Stromal cell of bone marrow (primary cell): Measurements from ENCODE around the gene DIPK1C.

Experiments
- DNase-seq: peaks from one replicate; pipeline ENCODE4 v3.0.0-alpha.2; 2012; ENCODE audit warnings: low read depth

Gene DIPK1C

GRCh38 chr18:74482697-74483096, 25.6 kb upstream of the DIPK1C start:
- no peak for DNase-seq

- no peak for DNase-seq
These were observed 23.1 kb upstream of the DIPK1C start for GRCh38 chr18:74480149-74480651.

- no peak for DNase-seq
These were observed 22.5 kb upstream of the DIPK1C start for GRCh38 chr18:74479486-74480148.

- DNase-seq: no peak
These were observed 21.8 kb upstream of the DIPK1C start for GRCh38 chr18:74478880-74479279.

- DNase-seq: no peak
These were observed 21.2 kb upstream of the DIPK1C start for GRCh38 chr18:74478316-74478715.

GRCh38 chr18:74477771-74478170, 20.7 kb upstream of the DIPK1C start:
- DNase-seq: no peak

GRCh38 chr18:74476140-74476539, 19.0 kb upstream of the DIPK1C start:
- DNase-seq: no peak

GRCh38 chr18:74473976-74474640, 17.0 kb upstream of the DIPK1C start:
- no peak for DNase-seq

- no peak for DNase-seq
These were observed 15.2 kb upstream of the DIPK1C start for GRCh38 chr18:74472312-74472711.

- DNase-seq: no peak
These were observed 11.5 kb upstream of the DIPK1C start for GRCh38 chr18:74468547-74469061.

- no peak for DNase-seq
These were observed 8.7 kb upstream of the DIPK1C start for GRCh38 chr18:74465775-74466174.

GRCh38 chr18:74463983-74464382, 6.9 kb upstream of the DIPK1C start:
- no peak for DNase-seq

GRCh38 chr18:74463254-74463653, 6.1 kb upstream of the DIPK1C start:
- DNase-seq: no peak

- DNase-seq: no peak
These were observed 3.7 kb upstream of the DIPK1C start for GRCh38 chr18:74460825-74461224.

- DNase-seq: no peak
These were observed 2.8 kb upstream of the DIPK1C start for GRCh38 chr18:74459889-74460288.

GRCh38 chr18:74457725-74458421, 765 bp upstream of the DIPK1C start:
- DNase-seq: no peak

GRCh38 chr18:74456349-74457042, 612 bp downstream of the DIPK1C start:
- DNase-seq: no peak

- no peak for DNase-seq
These were observed 1.1 kb downstream of the DIPK1C start for GRCh38 chr18:74456017-74456348.

- DNase-seq: no peak
These were observed 1.7 kb downstream of the DIPK1C start for GRCh38 chr18:74455386-74455785.

GRCh38 chr18:74454279-74454751, 2.8 kb downstream of the DIPK1C start:
- DNase-seq: no peak

GRCh38 chr18:74453642-74454198, 3.4 kb downstream of the DIPK1C start:
- no peak for DNase-seq

GRCh38 chr18:74453016-74453566, 4.0 kb downstream of the DIPK1C start:
- DNase-seq: no peak
